ENCODE measurements around the gene C13orf46.
"Not testable (repeated sequence)": the region's sequence is repeated elsewhere in the genome, so short reads cannot be mapped to it uniquely, and the experiment has no call there.

Gene C13orf46

GRCh38 chr13:113991676-113992179, 17.9 kb upstream of the C13orf46 start:
- no peak for DNase-seq (ENCODE audit: low read depth)

- DNase-seq (ENCODE audit: low read depth) = peak; percentile 26
These were observed 17.4 kb upstream of the C13orf46 start for GRCh38 chr13:113991191-113991669.

- no peak for DNase-seq (ENCODE audit: low read depth)
These were observed 16.5 kb upstream of the C13orf46 start for GRCh38 chr13:113990321-113990837.

GRCh38 chr13:113989585-113990300, 15.9 kb upstream of the C13orf46 start:
- no peak for DNase-seq (ENCODE audit: low read depth)

- DNase-seq (ENCODE audit: low read depth) = not testable (repeated sequence)
These were observed 15.0 kb upstream of the C13orf46 start for GRCh38 chr13:113988859-113989258.

GRCh38 chr13:113982296-113982661, 8.4 kb upstream of the C13orf46 start:
- no peak for DNase-seq (ENCODE audit: low read depth)

GRCh38 chr13:113981611-113982295, 7.9 kb upstream of the C13orf46 start:
- DNase-seq (ENCODE audit: low read depth) = no peak

- DNase-seq (ENCODE audit: low read depth) = no peak
These were observed 7.3 kb upstream of the C13orf46 start for GRCh38 chr13:113981194-113981605.

- DNase-seq (ENCODE audit: low read depth) = no peak
These were observed 6.7 kb upstream of the C13orf46 start for GRCh38 chr13:113980489-113981064.

- DNase-seq (ENCODE audit: low read depth) = no peak
These were observed 6.1 kb upstream of the C13orf46 start for GRCh38 chr13:113979791-113980471.

GRCh38 chr13:113978741-113979481, 5.0 kb upstream of the C13orf46 start:
- DNase-seq (ENCODE audit: low read depth) = peak; percentile 35

- no peak for DNase-seq (ENCODE audit: low read depth)
These were observed 4.1 kb upstream of the C13orf46 start for GRCh38 chr13:113977976-113978375.

GRCh38 chr13:113976711-113977684, 3.1 kb upstream of the C13orf46 start:
- DNase-seq (ENCODE audit: low read depth) = peak; percentile 69

- DNase-seq (ENCODE audit: low read depth) = no peak
These were observed 1.5 kb upstream of the C13orf46 start for GRCh38 chr13:113975416-113975815.

- no peak for DNase-seq (ENCODE audit: low read depth)
These were observed 717 bp upstream of the C13orf46 start for GRCh38 chr13:113974304-113975281.

GRCh38 chr13:113972451-113973217, 1.2 kb downstream of the C13orf46 start:
- no peak for DNase-seq (ENCODE audit: low read depth)

- no peak for DNase-seq (ENCODE audit: low read depth)
These were observed 2.2 kb downstream of the C13orf46 start for GRCh38 chr13:113971471-113972231.

Measured in fibroblast of gingiva (primary cell).